HUES48 (cell line): Measurements from ENCODE around the gene MREG.
A peak's percentile ranks its signal among the peaks of the same experiment; 100 is the strongest.
"Not testable (repeated sequence)": the region's sequence is repeated elsewhere in the genome, so short reads cannot be mapped to it uniquely, and the experiment has no call there.

Experiments used
- H3K27ac ChIP-seq: one replicate; pipeline ENCODE4 v1.7.0; 2013; ENCODE audit warnings: low read depth, low read length, inconsistent platforms
- H3K27me3 ChIP-seq: 2 replicates; pipeline ENCODE4 v1.6.1; 2013; ENCODE audit warnings: mild to moderate bottlenecking, low read length; ENCODE audit not compliant: control insufficient read depth, insufficient read depth
- H3K36me3 ChIP-seq: 2 replicates; pipeline ENCODE4 v1.6.1; 2013; ENCODE audit warnings: low read length; ENCODE audit not compliant: control insufficient read depth, insufficient read depth
- H3K4me1 ChIP-seq: 2 replicates; pipeline ENCODE4 v1.6.1; 2013; ENCODE audit warnings: mild to moderate bottlenecking, low read length; ENCODE audit not compliant: control insufficient read depth, insufficient read depth
- H3K4me3 ChIP-seq: 2 replicates; pipeline ENCODE4 v1.5.1; 2013; ENCODE audit warnings: mild to moderate bottlenecking, low read depth, low read length
- H3K9ac ChIP-seq: 2 replicates; pipeline ENCODE4 v1.6.1; 2013; ENCODE audit warnings: mild to moderate bottlenecking, low read depth, low read length, moderate library complexity
- H3K9me3 ChIP-seq: 2 replicates; pipeline ENCODE4 v1.6.1; 2013; ENCODE audit warnings: low read length; ENCODE audit not compliant: control insufficient read depth, insufficient read depth

The MREG gene

DNA sequence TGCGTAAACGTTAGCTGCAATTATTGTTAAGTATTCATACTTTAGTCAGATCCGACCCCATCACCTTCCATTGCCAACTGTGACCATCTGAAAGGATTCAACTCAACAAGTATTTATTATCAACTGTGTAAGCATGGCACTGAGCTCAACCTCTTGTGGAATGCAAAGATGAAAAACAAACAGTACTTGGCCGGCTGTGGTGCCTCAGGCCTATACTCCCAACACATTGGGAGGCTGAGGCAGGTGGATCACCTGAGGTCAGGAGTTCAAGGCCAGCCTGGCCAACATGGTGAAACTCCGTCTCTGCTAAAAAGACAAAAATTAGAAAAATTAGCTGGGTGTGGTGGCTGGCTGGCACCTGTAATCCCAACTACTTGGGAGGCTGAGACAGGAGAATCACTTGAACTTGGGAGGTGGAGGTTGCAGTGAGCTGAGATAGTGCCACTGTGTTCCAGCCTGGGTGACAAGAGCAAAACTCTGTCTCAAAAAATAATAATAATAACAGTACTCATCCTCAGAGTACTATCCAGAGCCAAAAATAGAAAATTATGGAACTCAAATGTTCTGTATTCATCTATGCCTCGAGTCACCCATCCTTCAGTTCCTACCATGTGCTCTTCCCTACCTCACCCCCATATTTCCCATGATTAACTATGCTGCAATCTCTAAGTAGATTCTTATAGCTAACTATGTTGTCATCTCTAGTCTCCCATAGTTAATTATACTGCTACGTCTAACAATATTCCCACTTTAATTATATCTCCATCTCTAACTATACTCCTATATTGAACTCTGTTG is 8.6 kb upstream of the MREG start:
- Histone ChIP-seq H3K4me3 (no peak overlapping the region), H3K4me1 (no peaks in the 10 kb centered on the region)

DNA sequence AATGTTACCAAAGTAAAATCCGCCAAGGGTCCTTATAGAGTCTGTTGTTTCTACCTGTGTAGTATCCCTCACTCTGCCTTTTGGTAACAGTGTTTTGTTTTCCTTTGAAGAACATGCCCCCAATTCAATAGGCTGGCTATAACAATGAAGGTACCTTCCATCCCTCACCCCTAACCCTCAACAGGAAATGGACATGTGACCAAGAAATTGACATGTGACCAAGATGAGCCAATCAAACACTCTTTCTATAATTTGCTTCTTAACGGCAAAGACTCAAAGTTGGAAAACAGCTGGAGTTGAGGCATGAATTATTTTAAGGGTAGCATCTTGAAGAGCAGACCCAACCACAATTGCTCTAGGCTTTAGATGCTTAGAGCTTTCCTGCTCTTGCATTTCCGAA is 5.4 kb upstream of the MREG start:
- no peak overlapping the region for H3K9ac ChIP-seq

More for the DNA sequence above, 8.6 kb upstream of the MREG start:
- Histone ChIP-seq H3K27ac (no peak overlapping the region), H3K36me3 (no peaks in the 10 kb centered on the region), H3K27me3 (no peaks in the 10 kb centered on the region), H3K9ac (no peak overlapping the region), H3K9me3 (no peaks in the 10 kb centered on the region)

DNA sequence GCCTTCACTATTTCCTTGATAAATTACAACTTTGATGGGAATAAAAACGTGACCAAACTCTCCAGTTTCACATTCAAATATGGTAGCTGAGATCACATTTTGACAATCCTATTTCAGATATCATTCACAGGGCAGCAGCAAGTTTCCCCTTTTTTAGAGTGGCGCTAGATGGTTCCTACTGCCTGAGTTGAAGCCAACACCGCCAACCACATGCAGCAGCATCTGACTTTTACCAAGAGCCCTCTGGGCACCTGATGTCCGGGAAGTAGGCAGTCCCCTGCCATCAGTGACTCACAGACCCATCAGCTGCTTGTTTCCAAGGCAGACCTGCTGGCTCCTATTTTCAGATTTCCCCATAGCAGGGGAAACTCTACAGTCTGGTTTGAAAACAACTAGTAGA is 4.0 kb upstream of the MREG start:
- H3K27me3 ChIP-seq: no peaks in the 10 kb centered on the region
- H3K4me1 ChIP-seq: no peaks in the 10 kb centered on the region; the same call in 1 of the 2 replicates
- no peak overlapping the region for H3K27ac ChIP-seq
- no peaks in the 10 kb centered on the region for H3K36me3 ChIP-seq
- H3K4me3 ChIP-seq: no peak overlapping the region
- no peak overlapping the region for H3K9ac ChIP-seq
- H3K9me3 ChIP-seq: no peaks in the 10 kb centered on the region

More for the DNA sequence above, 5.4 kb upstream of the MREG start:
- no peaks in the 10 kb centered on the region for H3K27me3 ChIP-seq
- H3K4me3 ChIP-seq: no peak overlapping the region
- no peaks in the 10 kb centered on the region for H3K36me3 ChIP-seq
- no peak overlapping the region for H3K27ac ChIP-seq
- no peaks in the 10 kb centered on the region for H3K9me3 ChIP-seq
- no peaks in the 10 kb centered on the region; the same call in 1 of the 2 replicates for H3K4me1 ChIP-seq

GRCh38 chr2:216016581-216016980 is 3.2 kb upstream of the MREG start:
- Histone ChIP-seq H3K36me3 (no peaks in the 10 kb centered on the region), H3K9ac (no peak overlapping the region), H3K27me3 (no peaks in the 10 kb centered on the region), H3K4me1 (no peaks in the 10 kb centered on the region; the same call in 1 of the 2 replicates), H3K4me3 (no peak overlapping the region), H3K9me3 (no peaks in the 10 kb centered on the region), H3K27ac (no peak overlapping the region)

- no peaks in the 10 kb centered on the region for H3K27me3 ChIP-seq
Observed at GRCh38 chr2:216015722-216016464, 2.5 kb upstream of the MREG start.

GRCh38 chr2:216014986-216015385 is 1.6 kb upstream of the MREG start:
- Histone ChIP-seq H3K36me3 (no peaks in the 10 kb centered on the region), H3K27me3 (no peaks in the 10 kb centered on the region), H3K27ac (no peak overlapping the region), H3K9ac (no peak overlapping the region), H3K9me3 (no peaks in the 10 kb centered on the region), H3K4me1 (no peaks in the 10 kb centered on the region; the same call in 1 of the 2 replicates), H3K4me3 (no peak overlapping the region)

More at GRCh38 chr2:216015722-216016464, 2.5 kb upstream of the MREG start:
- H3K9ac ChIP-seq: no peak overlapping the region
- no peaks in the 10 kb centered on the region for H3K36me3 ChIP-seq
- H3K4me1 ChIP-seq: no peaks in the 10 kb centered on the region; the same call in 1 of the 2 replicates
- no peak overlapping the region for H3K4me3 ChIP-seq
- no peak overlapping the region for H3K27ac ChIP-seq
- no peaks in the 10 kb centered on the region for H3K9me3 ChIP-seq

GRCh38 chr2:216014006-216014405 is 655 bp upstream of the MREG start:
- Histone ChIP-seq H3K27ac (no peak overlapping the region), H3K9me3 (no peaks in the 10 kb centered on the region), H3K36me3 (no peaks in the 10 kb centered on the region), H3K4me1 (no peaks in the 10 kb centered on the region; the same call in 1 of the 2 replicates), H3K4me3 (peak overlapping the region; percentile 88; the same call in 1 of the 2 replicates), H3K27me3 (no peaks in the 10 kb centered on the region), H3K9ac (no peak overlapping the region)

- H3K4me1 ChIP-seq: peaks cover 3% of the 10 kb centered on the region; the same call in 1 of the 2 replicates
- no peaks in the 10 kb centered on the region for H3K36me3 ChIP-seq
- H3K9me3 ChIP-seq: no peaks in the 10 kb centered on the region
- H3K4me3 ChIP-seq: peak overlapping the region; percentile 88
- H3K27me3 ChIP-seq: no peaks in the 10 kb centered on the region
- peak overlapping the region; percentile 93 for H3K9ac ChIP-seq
- peak overlapping the region; percentile 68 for H3K27ac ChIP-seq
Observed at GRCh38 chr2:216012830-216013079, 596 bp downstream of the MREG start.

DNA sequence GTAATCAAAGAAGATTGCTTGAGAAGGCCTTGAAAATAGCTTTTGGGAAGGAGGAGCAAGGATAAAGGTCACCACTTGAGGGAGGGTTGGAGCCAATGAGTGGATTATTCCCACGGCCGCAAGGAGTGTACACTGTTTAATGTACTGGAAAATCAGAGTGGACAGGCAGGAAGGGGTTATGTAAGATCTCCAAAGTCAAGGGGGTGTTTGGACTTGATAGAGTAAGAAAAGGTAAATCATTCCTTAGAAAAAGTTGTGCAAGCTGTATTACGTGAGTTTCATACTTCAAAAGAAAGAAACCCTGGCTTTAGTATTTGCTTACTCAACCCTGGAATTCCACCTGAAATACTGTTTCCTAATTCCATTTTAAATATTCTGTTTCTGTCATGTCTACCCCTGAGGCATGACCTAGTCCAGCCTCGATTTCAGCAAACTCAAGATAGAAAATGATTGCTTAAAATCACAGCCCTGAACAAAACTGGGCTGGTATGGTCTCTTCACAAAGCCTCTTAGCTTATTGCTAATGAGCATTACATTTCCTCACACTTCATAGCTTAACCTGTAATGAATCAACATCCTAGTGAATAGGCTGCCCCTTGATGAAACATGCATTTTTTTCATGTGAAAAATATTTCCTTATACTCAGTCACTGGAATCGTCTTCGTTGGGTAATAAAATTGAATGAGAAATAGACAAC is 1.1 kb downstream of the MREG start:
- Histone ChIP-seq H3K27ac (no peak overlapping the region), H3K4me3 (peak overlapping the region; percentile 88), H3K36me3 (no peaks in the 10 kb centered on the region), H3K27me3 (no peaks in the 10 kb centered on the region), H3K9ac (peak overlapping the region; percentile 93), H3K4me1 (peaks cover 3% of the 10 kb centered on the region; the same call in 1 of the 2 replicates), H3K9me3 (no peaks in the 10 kb centered on the region)

GRCh38 chr2:216009215-216009614 is 4.1 kb downstream of the MREG start:
- peaks cover 21% of the 10 kb centered on the region for H3K4me1 ChIP-seq
- not testable (repeated sequence) for H3K27ac ChIP-seq, H3K4me3 ChIP-seq, H3K36me3 ChIP-seq, H3K9ac ChIP-seq, H3K9me3 ChIP-seq, H3K27me3 ChIP-seq

DNA sequence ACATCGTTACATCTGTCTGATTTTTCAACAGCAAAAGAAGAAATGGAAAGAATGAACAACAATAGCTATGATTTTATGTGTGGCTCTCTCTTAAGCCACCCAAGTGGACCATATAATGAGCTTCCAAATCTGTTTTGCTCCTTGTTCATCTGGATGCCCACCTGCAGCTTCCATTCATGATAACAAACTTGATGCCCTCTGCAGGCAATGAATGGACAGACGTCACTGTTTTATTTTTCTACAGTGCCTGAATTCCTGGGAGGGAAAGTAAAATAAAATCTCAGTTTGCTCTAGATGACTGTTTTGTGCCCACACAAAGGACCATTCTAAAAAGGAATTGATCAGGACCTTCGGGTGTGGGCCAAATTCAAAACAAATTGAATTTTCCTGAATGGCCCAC is 5.0 kb downstream of the MREG start:
- Histone ChIP-seq H3K4me3 (no peak overlapping the region), H3K27me3 (no peaks in the 10 kb centered on the region)

More for the DNA sequence above, 5.0 kb downstream of the MREG start:
- Histone ChIP-seq H3K9ac (no peak overlapping the region), H3K27ac (no peak overlapping the region), H3K36me3 (no peaks in the 10 kb centered on the region), H3K9me3 (no peaks in the 10 kb centered on the region), H3K4me1 (peaks cover 28% of the 10 kb centered on the region)
